Immature natural killer cell (primary cell): Measurements from ENCODE around the gene CNKSR3. TPM values are rescaled to one million over a fixed set of nuclear protein-coding genes. Genes with fewer than 3 reads are reported as not detected.

Experiments used
- DNase-seq, 3 donors: peaks; one replicate each; pipeline ENCODE4 v3.0.0; 2022; ENCODE audit warnings: mixed read lengths in 1 of 3
- H3K27ac Mint-ChIP-seq, 6 donors: one replicate each; pipeline ENCODE4 v1.8.0; 2020; ENCODE audit warnings: mixed read lengths in 6 of 6, mild to moderate bottlenecking in 5 of 6, inconsistent platforms in 4 of 6, moderate library complexity in 3 of 6
- H3K27me3 Mint-ChIP-seq, 3 donors: one replicate each; pipeline ENCODE4 v1.8.0; 2020 to 2021; ENCODE audit warnings: low read depth in 3 of 3, mild to moderate bottlenecking in 3 of 3, mixed read lengths in 3 of 3, moderate library complexity in 3 of 3, inconsistent platforms in 1 of 3
- H3K36me3 Mint-ChIP-seq, 3 donors: one replicate each; pipeline ENCODE4 v1.8.0; 2020; ENCODE audit warnings: mixed read lengths in 3 of 3, inconsistent platforms in 2 of 3, mild to moderate bottlenecking in 2 of 3
- H3K4me1 Mint-ChIP-seq, 2 donors: one replicate each; pipeline ENCODE4 v1.8.0; 2020; ENCODE audit warnings: inconsistent platforms in 2 of 2, mild to moderate bottlenecking in 2 of 2, mixed read lengths in 2 of 2, moderate library complexity in 1 of 2
- H3K4me3 Mint-ChIP-seq, 5 donors: one replicate each; pipeline ENCODE4 v1.8.0; 2020; ENCODE audit warnings: mild to moderate bottlenecking in 5 of 5, mixed read lengths in 5 of 5, inconsistent platforms in 3 of 5, moderate library complexity in 3 of 5
- H3K9me3 Mint-ChIP-seq, 6 donors: one replicate each; pipeline ENCODE4 v1.8.0; 2020; ENCODE audit warnings: mild to moderate bottlenecking in 6 of 6, mixed read lengths in 6 of 6, inconsistent platforms in 4 of 6, moderate library complexity in 3 of 6
- polyA plus RNA-seq, 3 donors: library from polyadenylated mRNA; unstranded; fragments of 300-500 nt; fragmentation: Illumina TruSeq; gene quantifications; one replicate each; pipeline ENCODE4 v1.2.3, GENCODE V29; 2021

CNKSR3 gene
- polyA plus RNA-seq, 3 donors from 2014 or later: 0.13 TPM; not detected in 2

DNA sequence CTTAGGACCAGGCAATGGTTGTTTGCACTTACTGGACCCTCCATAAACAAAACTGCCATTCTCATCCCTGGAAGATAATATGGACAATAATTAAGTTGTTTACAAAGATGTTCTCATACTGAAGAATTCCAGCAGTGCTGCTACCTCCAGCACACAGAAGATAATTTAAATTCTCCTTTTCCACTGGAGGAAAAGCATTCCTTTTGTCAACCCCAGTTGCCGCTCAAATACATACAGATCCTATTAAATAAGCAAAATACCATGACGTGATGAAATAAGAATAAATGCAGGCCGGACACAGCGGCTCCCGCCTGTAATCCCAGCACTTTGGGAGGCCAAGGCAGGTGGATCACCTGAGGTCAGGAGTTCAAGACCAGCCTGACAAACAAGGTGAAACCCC is 99.4 kb downstream of the CNKSR3 start:
- Mint-ChIP-seq H3K36me3 (no peaks in the 10 kb centered on the region), H3K27me3 (peaks cover 0 to 4% (median 0%) of the 10 kb centered on the region in 3 donors), H3K4me1 (no peaks in the 10 kb centered on the region), H3K9me3 (no peaks in the 10 kb centered on the region), H3K27ac (no peak overlapping the region), H3K4me3 (no peak overlapping the region)
- DNase-seq: no peak

- Mint-ChIP-seq H3K4me3 (no peak overlapping the region), H3K4me1 (no peaks in the 10 kb centered on the region), H3K27me3 (peaks cover 0 to 4% (median 0%) of the 10 kb centered on the region in 3 donors), H3K36me3 (no peaks in the 10 kb centered on the region), H3K9me3 (no peaks in the 10 kb centered on the region), H3K27ac (no peak overlapping the region)
- DNase-seq: no peak
Measured at GRCh38 chr6:154410619-154411072, 99.8 kb downstream of the CNKSR3 start.

DNA sequence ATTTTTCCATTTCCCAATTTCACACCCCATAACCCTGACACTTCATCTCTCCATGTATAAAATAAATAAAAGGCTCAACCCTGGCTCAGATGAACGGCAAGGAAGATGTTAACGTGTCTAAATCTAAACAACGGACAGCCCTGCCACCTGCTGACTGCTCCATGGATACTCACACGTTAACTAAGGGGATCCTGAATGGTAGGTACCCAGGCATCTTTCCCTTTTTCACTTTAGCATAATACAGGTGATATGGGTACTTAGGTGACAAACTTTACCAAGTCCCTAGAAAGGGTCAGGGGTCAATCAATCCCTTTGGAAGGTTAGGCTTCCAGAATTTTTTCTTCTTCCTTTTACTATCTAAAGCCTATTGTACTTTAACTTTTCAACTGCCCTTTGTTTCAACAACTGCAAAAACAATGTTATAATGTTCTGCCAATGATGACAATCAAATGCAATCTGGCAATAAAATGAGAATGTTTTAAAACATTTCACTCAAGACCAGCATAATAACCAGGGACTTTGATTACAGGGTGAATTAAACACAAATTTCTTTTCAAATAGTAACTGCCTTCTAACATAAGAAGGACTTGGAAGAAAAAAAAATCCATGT is 101.5 kb downstream of the CNKSR3 start:
- Mint-ChIP-seq H3K36me3 (no peaks in the 10 kb centered on the region), H3K4me1 (no peaks in the 10 kb centered on the region), H3K9me3 (no peaks in the 10 kb centered on the region), H3K27me3 (peaks cover 0 to 5% (median 0%) of the 10 kb centered on the region in 3 donors), H3K4me3 (no peak overlapping the region), H3K27ac (no peak overlapping the region)
- no peak for DNase-seq

DNA sequence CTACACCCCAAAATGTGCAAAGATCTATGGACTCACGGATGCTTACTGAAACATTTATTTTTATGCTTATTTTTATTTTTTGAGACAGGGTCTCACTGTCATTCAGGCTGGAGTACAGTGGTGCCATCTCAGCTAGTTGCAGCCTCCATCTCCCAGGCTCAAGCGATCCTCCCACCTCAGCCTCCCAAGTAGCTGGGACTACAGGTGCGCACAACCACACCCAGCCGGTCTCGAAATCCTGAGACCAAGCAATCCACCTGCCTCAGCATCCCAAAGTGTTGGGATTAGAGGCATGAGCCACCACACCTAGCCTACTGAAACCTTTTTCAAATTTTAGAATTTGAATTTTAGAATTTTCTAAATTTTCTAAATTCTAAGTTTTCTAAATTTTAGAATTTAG is 103.0 kb downstream of the CNKSR3 start:
- H3K4me1 Mint-ChIP-seq: no peaks in the 10 kb centered on the region
- no peak for DNase-seq
- no peaks in the 10 kb centered on the region for H3K36me3 Mint-ChIP-seq

DNA sequence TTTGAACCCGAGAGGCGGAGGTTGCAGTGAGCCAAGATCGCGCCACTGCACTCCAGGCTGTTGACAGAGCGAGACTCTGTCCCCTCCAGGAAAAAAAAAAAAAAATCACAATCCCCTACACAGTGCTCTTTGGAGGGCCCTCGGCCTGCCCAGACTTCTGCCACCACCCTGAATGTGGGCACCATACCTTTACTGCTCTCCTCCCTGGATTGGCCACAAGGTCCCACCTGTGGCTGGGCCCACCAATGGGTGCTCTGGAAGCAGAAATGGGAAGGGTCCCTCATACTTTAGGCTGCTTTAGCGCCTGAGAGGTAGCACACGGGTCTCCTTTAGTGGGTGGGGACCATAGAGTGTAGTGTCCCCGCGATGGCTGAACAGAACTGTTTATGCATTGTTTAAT is 103.6 kb downstream of the CNKSR3 start:
- no peak overlapping the region for H3K4me3 Mint-ChIP-seq
- no peak overlapping the region for H3K27ac Mint-ChIP-seq

More for the DNA sequence above, 103.0 kb downstream of the CNKSR3 start:
- H3K4me3 Mint-ChIP-seq: no peak overlapping the region
- peaks cover 0 to 4% (median 0%) of the 10 kb centered on the region in 3 donors for H3K27me3 Mint-ChIP-seq
- H3K27ac Mint-ChIP-seq: no peak overlapping the region
- H3K9me3 Mint-ChIP-seq: peaks cover 0 to 1% (median 0%) of the 10 kb centered on the region in 6 donors

GRCh38 chr6:154406301-154406700 is 104.2 kb downstream of the CNKSR3 start:
- no peak overlapping the region for H3K27ac Mint-ChIP-seq
- DNase-seq: no peak
- H3K27me3 Mint-ChIP-seq: peaks cover 0 to 4% (median 0%) of the 10 kb centered on the region in 3 donors
- no peaks in the 10 kb centered on the region for H3K4me1 Mint-ChIP-seq
- peaks cover 0 to 1% (median 0%) of the 10 kb centered on the region in 6 donors for H3K9me3 Mint-ChIP-seq
- no peak overlapping the region for H3K4me3 Mint-ChIP-seq
- no peaks in the 10 kb centered on the region for H3K36me3 Mint-ChIP-seq

More for the DNA sequence above, 103.6 kb downstream of the CNKSR3 start:
- no peaks in the 10 kb centered on the region for H3K4me1 Mint-ChIP-seq
- DNase-seq: no peak
- H3K27me3 Mint-ChIP-seq: peaks cover 0 to 4% (median 0%) of the 10 kb centered on the region in 3 donors
- H3K36me3 Mint-ChIP-seq: no peaks in the 10 kb centered on the region
- H3K9me3 Mint-ChIP-seq: peaks cover 0 to 1% (median 0%) of the 10 kb centered on the region in 6 donors

GRCh38 chr6:154404791-154405400 is 105.6 kb downstream of the CNKSR3 start:
- peaks cover 0 to 1% (median 0%) of the 10 kb centered on the region in 6 donors for H3K9me3 Mint-ChIP-seq
- H3K4me3 Mint-ChIP-seq: no peak overlapping the region
- DNase-seq: no peak
- peaks cover 0 to 2% (median 0%) of the 10 kb centered on the region in 3 donors for H3K27me3 Mint-ChIP-seq
- no peak overlapping the region for H3K27ac Mint-ChIP-seq
- no peaks in the 10 kb centered on the region for H3K4me1 Mint-ChIP-seq
- H3K36me3 Mint-ChIP-seq: no peaks in the 10 kb centered on the region

DNA sequence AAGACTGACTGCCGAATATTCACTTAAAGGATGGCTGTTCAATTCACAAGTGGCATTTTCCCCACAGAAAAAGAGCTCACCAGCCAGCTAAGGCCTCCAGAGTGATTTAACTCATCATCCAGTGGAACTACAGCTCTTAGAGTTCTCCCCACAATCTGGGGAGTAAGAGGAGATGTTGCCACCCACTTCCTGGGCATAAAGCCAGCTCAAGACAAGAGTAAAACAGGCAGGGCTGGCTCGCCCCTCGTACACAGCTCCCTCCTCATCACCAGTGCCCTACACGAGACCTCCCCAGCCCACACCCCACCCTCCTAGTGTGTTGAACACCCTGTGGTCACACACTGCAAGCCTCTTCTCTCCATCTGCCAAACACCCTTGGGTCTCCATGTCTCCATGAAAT is 106.7 kb downstream of the CNKSR3 start:
- DNase-seq: no peak

DNA sequence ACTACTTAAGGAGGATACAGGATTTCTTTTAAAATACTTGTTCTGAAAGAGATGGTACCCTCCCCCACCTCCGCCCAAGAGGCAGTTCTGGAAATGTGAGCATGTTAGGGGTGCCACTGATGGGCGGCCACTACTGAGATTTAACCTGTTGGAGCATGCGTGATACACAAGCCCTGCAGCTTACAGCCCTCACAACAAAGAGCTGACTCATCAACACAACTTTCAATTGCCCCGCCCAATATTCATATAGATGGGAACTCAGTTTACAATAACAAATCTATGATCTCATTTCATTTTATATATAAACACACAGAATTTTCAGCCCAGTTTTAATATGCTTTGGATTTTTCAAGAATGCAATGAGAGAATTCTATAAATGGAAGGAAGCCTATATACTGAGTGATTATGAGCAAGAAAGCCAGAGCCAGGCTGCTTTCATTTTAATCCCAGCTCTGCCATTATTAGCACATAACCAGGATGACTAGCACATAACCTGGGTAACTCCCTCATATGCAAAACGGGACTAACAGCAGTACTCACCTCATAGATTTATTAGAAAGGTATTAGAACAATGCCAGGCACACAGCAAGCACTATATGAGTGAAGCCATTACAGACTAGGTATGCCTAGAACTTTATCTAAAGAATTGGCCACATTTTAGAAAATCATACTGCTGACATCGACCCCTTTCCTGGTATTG is 108.3 kb downstream of the CNKSR3 start:
- H3K4me1 Mint-ChIP-seq: no peaks in the 10 kb centered on the region
- DNase-seq: no peak
- peaks cover 0 to 2% (median 0%) of the 10 kb centered on the region in 3 donors for H3K27me3 Mint-ChIP-seq
- H3K36me3 Mint-ChIP-seq: no peaks in the 10 kb centered on the region
- H3K4me3 Mint-ChIP-seq: no peak overlapping the region
- no peak overlapping the region for H3K27ac Mint-ChIP-seq
- H3K9me3 Mint-ChIP-seq: peaks cover 0 to 1% (median 0%) of the 10 kb centered on the region in 6 donors

More for the DNA sequence above, 106.7 kb downstream of the CNKSR3 start:
- Mint-ChIP-seq H3K4me3 (no peak overlapping the region), H3K27me3 (peaks cover 0 to 2% (median 0%) of the 10 kb centered on the region in 3 donors), H3K9me3 (peaks cover 0 to 1% (median 0%) of the 10 kb centered on the region in 6 donors), H3K27ac (no peak overlapping the region), H3K36me3 (no peaks in the 10 kb centered on the region), H3K4me1 (no peaks in the 10 kb centered on the region)

GRCh38 chr6:154399097-154399496 is 111.4 kb downstream of the CNKSR3 start:
- no peak overlapping the region for H3K27ac Mint-ChIP-seq

GRCh38 chr6:154397491-154398195 is 112.8 kb downstream of the CNKSR3 start:
- H3K9me3 Mint-ChIP-seq: no peaks in the 10 kb centered on the region
- no peak overlapping the region for H3K4me3 Mint-ChIP-seq
- peaks cover 0 to 3% (median 2%) of the 10 kb centered on the region in 3 donors for H3K27me3 Mint-ChIP-seq
- no peak overlapping the region for H3K27ac Mint-ChIP-seq
- no peaks in the 10 kb centered on the region for H3K4me1 Mint-ChIP-seq
- no peaks in the 10 kb centered on the region for H3K36me3 Mint-ChIP-seq
- no peak for DNase-seq

More at GRCh38 chr6:154399097-154399496, 111.4 kb downstream of the CNKSR3 start:
- no peak for DNase-seq
- Mint-ChIP-seq H3K36me3 (no peaks in the 10 kb centered on the region), H3K27me3 (peaks cover 0 to 4% (median 0%) of the 10 kb centered on the region in 3 donors), H3K9me3 (peaks cover 0 to 1% (median 0%) of the 10 kb centered on the region in 6 donors), H3K4me1 (no peaks in the 10 kb centered on the region), H3K4me3 (no peak overlapping the region)

DNA sequence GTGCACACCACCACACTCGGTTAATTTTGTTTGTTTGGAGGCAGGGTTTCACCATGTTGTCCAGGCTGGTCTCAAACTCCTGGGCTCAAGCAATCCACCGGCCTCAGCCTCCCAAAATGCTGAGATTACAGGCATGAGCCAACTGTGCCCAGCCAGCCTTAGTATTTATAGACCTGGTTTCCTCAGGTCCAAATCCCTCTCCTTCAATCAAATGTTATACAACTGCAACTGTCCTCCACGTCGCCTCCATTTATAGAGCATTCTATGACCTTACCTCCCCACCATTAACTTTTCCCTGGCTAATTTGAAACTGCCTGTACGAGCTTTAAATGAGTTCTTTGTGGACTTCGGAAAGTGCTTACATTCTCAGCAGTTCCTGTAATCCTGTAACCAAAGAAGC is 114.6 kb downstream of the CNKSR3 start:
- H3K9me3 Mint-ChIP-seq: peaks cover 0 to 2% (median 0%) of the 10 kb centered on the region in 6 donors
- H3K4me3 Mint-ChIP-seq: no peak overlapping the region
- DNase-seq: no peak

GRCh38 chr6:154395316-154395715 is 115.2 kb downstream of the CNKSR3 start:
- no peak overlapping the region for H3K27ac Mint-ChIP-seq
- no peak for DNase-seq
- no peaks in the 10 kb centered on the region for H3K36me3 Mint-ChIP-seq
- peaks cover 4 to 9% (median 6%) of the 10 kb centered on the region in 3 donors for H3K27me3 Mint-ChIP-seq
- no peaks in the 10 kb centered on the region for H3K4me1 Mint-ChIP-seq
- H3K4me3 Mint-ChIP-seq: no peak overlapping the region
- peaks cover 0 to 2% (median 0%) of the 10 kb centered on the region in 6 donors for H3K9me3 Mint-ChIP-seq

More for the DNA sequence above, 114.6 kb downstream of the CNKSR3 start:
- Mint-ChIP-seq H3K27me3 (peaks cover 4 to 9% (median 6%) of the 10 kb centered on the region in 3 donors), H3K36me3 (no peaks in the 10 kb centered on the region), H3K4me1 (no peaks in the 10 kb centered on the region), H3K27ac (no peak overlapping the region)
